ENCODE results near the gene LRRC3B.

- TF ChIP-seq POLR2AphosphoS5 (IDR thresholded peaks at IDR 0.05; ENCODE audit: low read depth, low read length) (no peak), SIN3A (IDR thresholded peaks at IDR 0.05; ENCODE audit: borderline replicate concordance, insufficient read depth, low read length) (no peak), TAF1 (IDR thresholded peaks at IDR 0.05; ENCODE audit: borderline replicate concordance, insufficient read depth, low read length) (no peak), REST (IDR thresholded peaks at IDR 0.05; ENCODE audit: insufficient read depth in 1 of 2, low read depth in 2 of 2, low read length in 2 of 2) (no peak)
Observed at GRCh38 chr3:26634601-26635000, 12.0 kb downstream of the LRRC3B start.
